ENCODE measurements around the gene ATXN1.
"Not testable (repeated sequence)": the region's sequence is repeated elsewhere in the genome, so short reads cannot be mapped to it uniquely, and the experiment has no call there.

Gene ATXN1

GRCh38 chr6:16635810-16636602, 125.3 kb downstream of the ATXN1 start:
- no peak for ATAC-seq

- no peak for ATAC-seq
Measured at GRCh38 chr6:16635291-16635809, 125.9 kb downstream of the ATXN1 start.

GRCh38 chr6:16634855-16635254, 126.4 kb downstream of the ATXN1 start:
- ATAC-seq = no peak

- no peak for ATAC-seq
Measured at GRCh38 chr6:16633961-16634360, 127.3 kb downstream of the ATXN1 start.

GRCh38 chr6:16633465-16633864, 127.8 kb downstream of the ATXN1 start:
- no peak for ATAC-seq

- no peak for ATAC-seq
Measured at GRCh38 chr6:16632101-16632500, 129.2 kb downstream of the ATXN1 start.

GRCh38 chr6:16630026-16630643, 131.1 kb downstream of the ATXN1 start:
- ATAC-seq = no peak

GRCh38 chr6:16628580-16628979, 132.7 kb downstream of the ATXN1 start:
- not testable (repeated sequence) for ATAC-seq

- no peak for ATAC-seq
Measured at GRCh38 chr6:16626650-16627049, 134.6 kb downstream of the ATXN1 start.

GRCh38 chr6:16625291-16626265, 135.7 kb downstream of the ATXN1 start:
- ATAC-seq = no peak

GRCh38 chr6:16624636-16625290, 136.5 kb downstream of the ATXN1 start:
- no peak for ATAC-seq

GRCh38 chr6:16623731-16624130, 137.5 kb downstream of the ATXN1 start:
- peak; percentile 83 to 88 for ATAC-seq

- no peak for ATAC-seq
Measured at GRCh38 chr6:16623029-16623653, 138.1 kb downstream of the ATXN1 start.

- ATAC-seq = peak; percentile 49 to 55
Measured at GRCh38 chr6:16622193-16622592, 139.1 kb downstream of the ATXN1 start.

GRCh38 chr6:16621002-16621401, 140.3 kb downstream of the ATXN1 start:
- no peak for ATAC-seq

- no peak for ATAC-seq
Measured at GRCh38 chr6:16619777-16620176, 141.5 kb downstream of the ATXN1 start.

GRCh38 chr6:16618962-16619361, 142.3 kb downstream of the ATXN1 start:
- no peak for ATAC-seq

GRCh38 chr6:16615215-16615614, 146.0 kb downstream of the ATXN1 start:
- not testable (repeated sequence) for ATAC-seq

GRCh38 chr6:16614143-16614542, 147.1 kb downstream of the ATXN1 start:
- not testable (repeated sequence) for ATAC-seq

GRCh38 chr6:16613504-16613903, 147.8 kb downstream of the ATXN1 start:
- not testable (repeated sequence) for ATAC-seq

- no peak for ATAC-seq
Measured at GRCh38 chr6:16608444-16608843, 152.8 kb downstream of the ATXN1 start.

- ATAC-seq = peak; percentile 93 to 99
Measured at GRCh38 chr6:16602035-16602434, 159.2 kb downstream of the ATXN1 start.
